HG03103 (cell line): Measurements from ENCODE around the gene HAUS8.
"Not testable (repeated sequence)": the region's sequence is repeated elsewhere in the genome, so short reads cannot be mapped to it uniquely, and the experiment has no call there.

ENCODE experiments used
- ATAC-seq: cut with Tn5 transposase; IDR thresholded peaks from one replicate; pipeline ENCODE4 v1.9.1; 2021; ENCODE audit warnings: low read depth; ENCODE audit not compliant: unreplicated experiment

HAUS8 gene

GRCh38 chr19:17037966-17038500 is 37.2 kb downstream of the HAUS8 start:
- no peak for ATAC-seq

- no peak for ATAC-seq
These were observed 38.1 kb downstream of the HAUS8 start for GRCh38 chr19:17037184-17037583.

- no peak for ATAC-seq
These were observed 38.6 kb downstream of the HAUS8 start for GRCh38 chr19:17036640-17037039.

- no peak for ATAC-seq
These were observed 39.3 kb downstream of the HAUS8 start for GRCh38 chr19:17035842-17036424.

GRCh38 chr19:17031741-17032140 is 43.5 kb downstream of the HAUS8 start:
- no peak for ATAC-seq

- no peak for ATAC-seq
These were observed 47.7 kb downstream of the HAUS8 start for GRCh38 chr19:17027535-17027975.

- no peak for ATAC-seq
These were observed 48.3 kb downstream of the HAUS8 start, which contains the start of gene CPAMD8 for GRCh38 chr19:17026706-17027534. Gene CPAMD8, minus strand, starts transcription at chr19:17026810. Its CDS starts 168 bp downstream, at chr19:17026642.

- ATAC-seq = no peak
These were observed 49.1 kb downstream of the HAUS8 start for GRCh38 chr19:17025991-17026658.

GRCh38 chr19:17025361-17025760 is 49.9 kb downstream of the HAUS8 start:
- ATAC-seq = no peak

- ATAC-seq = not testable (repeated sequence)
These were observed 50.3 kb downstream of the HAUS8 start for GRCh38 chr19:17024941-17025340.

- no peak for ATAC-seq
These were observed 51.4 kb downstream of the HAUS8 start for GRCh38 chr19:17023805-17024204.

- ATAC-seq = no peak
These were observed 52.5 kb downstream of the HAUS8 start for GRCh38 chr19:17022738-17023137.

- ATAC-seq = no peak
These were observed 53.3 kb downstream of the HAUS8 start for GRCh38 chr19:17021793-17022590.

- no peak for ATAC-seq
These were observed 53.9 kb downstream of the HAUS8 start for GRCh38 chr19:17021328-17021727.

GRCh38 chr19:17020823-17021222 is 54.4 kb downstream of the HAUS8 start:
- ATAC-seq = no peak

GRCh38 chr19:17020385-17020784 is 54.9 kb downstream of the HAUS8 start:
- no peak for ATAC-seq

GRCh38 chr19:17014212-17014861 is 60.9 kb downstream of the HAUS8 start:
- not testable (repeated sequence) for ATAC-seq

- no peak for ATAC-seq
These were observed 63.8 kb downstream of the HAUS8 start for GRCh38 chr19:17011485-17011884.

GRCh38 chr19:17006579-17006978 is 68.7 kb downstream of the HAUS8 start:
- no peak for ATAC-seq

GRCh38 chr19:17005000-17005399 is 70.3 kb downstream of the HAUS8 start:
- no peak for ATAC-seq
